ENCODE results near the gene ARID1B. TPM values are rescaled to one million over a fixed set of nuclear protein-coding genes. Genes with fewer than 3 reads are reported as not detected.

The ARID1B gene
- total RNA-seq, 1 experiment from 2014 or later, result 35.6 TPM

DNA sequence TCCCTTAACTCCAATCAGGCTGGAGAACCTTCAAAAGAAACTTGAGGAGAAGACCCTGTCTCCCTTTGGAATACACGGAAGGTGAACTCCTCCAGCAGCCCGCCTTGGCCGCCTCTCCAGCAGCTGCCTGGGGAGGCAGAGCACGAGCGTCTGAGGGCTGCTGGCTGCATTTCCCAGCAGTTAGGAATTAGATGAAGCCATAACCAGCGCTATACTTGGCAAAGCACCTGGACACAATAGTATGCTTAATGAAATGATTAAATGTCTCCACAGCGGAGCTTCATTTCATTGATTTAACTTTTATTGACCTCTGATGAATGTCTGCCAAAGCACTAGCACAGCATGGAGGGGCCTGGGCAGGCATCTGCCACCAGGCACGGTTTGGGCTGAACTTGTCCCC lies 472.6 kb downstream of the ARID1B start (continued):
- TF ChIP-seq YY1 (IDR thresholded peaks at IDR 0.05; ENCODE audit: extremely low read depth, insufficient replicate concordance, low read depth, low read length), result no peak

DNA sequence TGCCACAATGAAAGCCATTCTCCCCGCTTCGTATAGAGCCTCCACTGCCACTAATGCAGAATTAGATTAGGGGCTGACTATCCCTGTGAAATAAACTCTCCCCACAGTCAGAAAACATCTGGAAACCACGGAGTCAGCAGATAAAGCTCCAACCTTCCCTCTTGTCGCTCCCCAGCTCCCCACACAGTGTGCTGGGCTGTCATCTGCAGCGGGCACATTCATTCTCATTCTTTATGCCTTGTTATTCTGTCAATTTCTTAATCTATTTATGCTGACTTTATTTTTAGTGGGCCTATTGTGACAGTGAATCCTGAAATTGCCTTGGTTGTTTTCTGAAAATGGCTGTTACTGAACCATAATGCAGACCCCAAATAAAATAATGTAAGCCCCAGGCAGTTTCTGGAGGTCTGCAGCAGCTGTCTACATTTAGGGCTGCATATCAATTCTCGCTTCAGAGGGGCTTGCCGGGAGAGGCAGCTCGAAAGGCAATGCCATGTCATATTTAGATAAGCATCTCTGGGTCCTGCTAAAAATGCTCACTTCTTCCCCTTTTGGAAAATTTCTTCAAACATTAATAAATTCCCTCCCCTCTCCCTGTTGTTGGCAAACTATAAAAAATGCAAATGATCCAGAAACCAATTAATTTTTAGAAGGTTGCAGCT lies 474.5 kb downstream of the ARID1B start:
- intact Hi-C loops (cut with micrococcal nuclease), result no loop called here

More for the DNA sequence above, 474.5 kb downstream of the ARID1B start:
- CTCF ChIA-PET, result no interaction called here
- no peaks in the 10 kb centered on the region for H3K79me2 ChIP-seq (ENCODE audit: insufficient read depth, low read length)
- BruUV-seq (replicated peaks), result no TSS peak
- no peaks in the 10 kb centered on the region for H3K36me3 ChIP-seq (ENCODE audit: control insufficient read depth in 1 of 2, insufficient read depth in 2 of 2, low read length in 2 of 2)
- H4K20me1 ChIP-seq (ENCODE audit: insufficient read depth), result no peaks in the 10 kb centered on the region
- no peak overlapping the region for H3K4me2 ChIP-seq (ENCODE audit: low read length)
- H3K9ac ChIP-seq (ENCODE audit: low read length), result no peak overlapping the region
- no peaks in the 10 kb centered on the region for H3K4me1 ChIP-seq (ENCODE audit: control insufficient read depth in 1 of 2, insufficient read depth in 2 of 2, low read length in 2 of 2)
- RAD21 ChIA-PET (ENCODE audit: low non-redundant PET in 1 of 2, low total read pairs in 2 of 2, uncharacterized antibody in 2 of 2, unreplicated experiment in 2 of 2), result interaction anchor here in 1 of 2 experiments (0.6 kb wide), 1 partner anchor 439 kb away, joined by 4 read pairs; no protein-coding TSS in a partner anchor
- ATAC-seq, result no peak
- no peak overlapping the region for H3K4me3 ChIP-seq (replicated peaks in 1 of 2; ENCODE audit: low read depth in 1 of 2, low read length in 2 of 2)
- H3K27ac ChIP-seq (ENCODE audit: low read depth, low read length), result no peak overlapping the region
- DNase-seq (ENCODE audit: low read depth, low spot score), result no peak
- POLR2A ChIA-PET, result no interaction called here
- no peak overlapping the region for H2AFZ ChIP-seq (ENCODE audit: low read depth, low read length, poor library complexity, severe bottlenecking)
- peaks cover 15% of the 10 kb centered on the region; the same call in 1 of the 2 replicates for H3K27me3 ChIP-seq (ENCODE audit: insufficient read depth, low read length)
- H3K9me3 ChIP-seq (ENCODE audit: control insufficient read depth in 1 of 2, insufficient read depth in 1 of 2, low read depth in 1 of 2, low read length in 2 of 2), result no peaks in the 10 kb centered on the region
- TF ChIP-seq CBX3 (IDR thresholded peaks at IDR 0.05; ENCODE audit: low read depth), result no peak
- TF ChIP-seq, protein P1, sequence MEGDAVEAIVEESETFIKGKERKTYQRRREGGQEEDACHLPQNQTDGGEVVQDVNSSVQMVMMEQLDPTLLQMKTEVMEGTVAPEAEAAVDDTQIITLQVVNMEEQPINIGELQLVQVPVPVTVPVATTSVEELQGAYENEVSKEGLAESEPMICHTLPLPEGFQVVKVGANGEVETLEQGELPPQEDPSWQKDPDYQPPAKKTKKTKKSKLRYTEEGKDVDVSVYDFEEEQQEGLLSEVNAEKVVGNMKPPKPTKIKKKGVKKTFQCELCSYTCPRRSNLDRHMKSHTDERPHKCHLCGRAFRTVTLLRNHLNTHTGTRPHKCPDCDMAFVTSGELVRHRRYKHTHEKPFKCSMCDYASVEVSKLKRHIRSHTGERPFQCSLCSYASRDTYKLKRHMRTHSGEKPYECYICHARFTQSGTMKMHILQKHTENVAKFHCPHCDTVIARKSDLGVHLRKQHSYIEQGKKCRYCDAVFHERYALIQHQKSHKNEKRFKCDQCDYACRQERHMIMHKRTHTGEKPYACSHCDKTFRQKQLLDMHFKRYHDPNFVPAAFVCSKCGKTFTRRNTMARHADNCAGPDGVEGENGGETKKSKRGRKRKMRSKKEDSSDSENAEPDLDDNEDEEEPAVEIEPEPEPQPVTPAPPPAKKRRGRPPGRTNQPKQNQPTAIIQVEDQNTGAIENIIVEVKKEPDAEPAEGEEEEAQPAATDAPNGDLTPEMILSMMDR (IDR thresholded peaks at IDR 0.05 in 2 of 3, conservative IDR thresholded peaks at IDR 0.05 in 1 of 3; ENCODE audit: borderline replicate concordance in 1 of 3, insufficient read depth in 1 of 3, low read depth in 2 of 3, low read length in 2 of 3), result no peak
- TF ChIP-seq, protein P2, sequence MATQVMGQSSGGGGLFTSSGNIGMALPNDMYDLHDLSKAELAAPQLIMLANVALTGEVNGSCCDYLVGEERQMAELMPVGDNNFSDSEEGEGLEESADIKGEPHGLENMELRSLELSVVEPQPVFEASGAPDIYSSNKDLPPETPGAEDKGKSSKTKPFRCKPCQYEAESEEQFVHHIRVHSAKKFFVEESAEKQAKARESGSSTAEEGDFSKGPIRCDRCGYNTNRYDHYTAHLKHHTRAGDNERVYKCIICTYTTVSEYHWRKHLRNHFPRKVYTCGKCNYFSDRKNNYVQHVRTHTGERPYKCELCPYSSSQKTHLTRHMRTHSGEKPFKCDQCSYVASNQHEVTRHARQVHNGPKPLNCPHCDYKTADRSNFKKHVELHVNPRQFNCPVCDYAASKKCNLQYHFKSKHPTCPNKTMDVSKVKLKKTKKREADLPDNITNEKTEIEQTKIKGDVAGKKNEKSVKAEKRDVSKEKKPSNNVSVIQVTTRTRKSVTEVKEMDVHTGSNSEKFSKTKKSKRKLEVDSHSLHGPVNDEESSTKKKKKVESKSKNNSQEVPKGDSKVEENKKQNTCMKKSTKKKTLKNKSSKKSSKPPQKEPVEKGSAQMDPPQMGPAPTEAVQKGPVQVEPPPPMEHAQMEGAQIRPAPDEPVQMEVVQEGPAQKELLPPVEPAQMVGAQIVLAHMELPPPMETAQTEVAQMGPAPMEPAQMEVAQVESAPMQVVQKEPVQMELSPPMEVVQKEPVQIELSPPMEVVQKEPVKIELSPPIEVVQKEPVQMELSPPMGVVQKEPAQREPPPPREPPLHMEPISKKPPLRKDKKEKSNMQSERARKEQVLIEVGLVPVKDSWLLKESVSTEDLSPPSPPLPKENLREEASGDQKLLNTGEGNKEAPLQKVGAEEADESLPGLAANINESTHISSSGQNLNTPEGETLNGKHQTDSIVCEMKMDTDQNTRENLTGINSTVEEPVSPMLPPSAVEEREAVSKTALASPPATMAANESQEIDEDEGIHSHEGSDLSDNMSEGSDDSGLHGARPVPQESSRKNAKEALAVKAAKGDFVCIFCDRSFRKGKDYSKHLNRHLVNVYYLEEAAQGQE (IDR thresholded peaks at IDR 0.05; ENCODE audit: low read depth), result no peak
- TF ChIP-seq EGR1 (IDR thresholded peaks at IDR 0.05; ENCODE audit: low read depth), result no peak
- TF ChIP-seq TCF7L2 (IDR thresholded peaks at IDR 0.05; ENCODE audit: borderline replicate concordance, extremely low read depth, insufficient read depth, insufficient read length), result no peak
- TF ChIP-seq YY1 (IDR thresholded peaks at IDR 0.05; ENCODE audit: extremely low read depth, insufficient replicate concordance, low read depth, low read length), result no peak
- TF ChIP-seq, protein P3, sequence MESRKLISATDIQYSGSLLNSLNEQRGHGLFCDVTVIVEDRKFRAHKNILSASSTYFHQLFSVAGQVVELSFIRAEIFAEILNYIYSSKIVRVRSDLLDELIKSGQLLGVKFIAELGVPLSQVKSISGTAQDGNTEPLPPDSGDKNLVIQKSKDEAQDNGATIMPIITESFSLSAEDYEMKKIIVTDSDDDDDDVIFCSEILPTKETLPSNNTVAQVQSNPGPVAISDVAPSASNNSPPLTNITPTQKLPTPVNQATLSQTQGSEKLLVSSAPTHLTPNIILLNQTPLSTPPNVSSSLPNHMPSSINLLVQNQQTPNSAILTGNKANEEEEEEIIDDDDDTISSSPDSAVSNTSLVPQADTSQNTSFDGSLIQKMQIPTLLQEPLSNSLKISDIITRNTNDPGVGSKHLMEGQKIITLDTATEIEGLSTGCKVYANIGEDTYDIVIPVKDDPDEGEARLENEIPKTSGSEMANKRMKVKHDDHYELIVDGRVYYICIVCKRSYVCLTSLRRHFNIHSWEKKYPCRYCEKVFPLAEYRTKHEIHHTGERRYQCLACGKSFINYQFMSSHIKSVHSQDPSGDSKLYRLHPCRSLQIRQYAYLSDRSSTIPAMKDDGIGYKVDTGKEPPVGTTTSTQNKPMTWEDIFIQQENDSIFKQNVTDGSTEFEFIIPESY (IDR thresholded peaks at IDR 0.05; ENCODE audit: extremely low read depth, insufficient replicate concordance, low read length), result no peak
- no peak for TF ChIP-seq JUND (IDR thresholded peaks at IDR 0.05)
- TF ChIP-seq SP1 (IDR thresholded peaks at IDR 0.05; ENCODE audit: low read depth), result no peak
- TF ChIP-seq, protein P4, sequence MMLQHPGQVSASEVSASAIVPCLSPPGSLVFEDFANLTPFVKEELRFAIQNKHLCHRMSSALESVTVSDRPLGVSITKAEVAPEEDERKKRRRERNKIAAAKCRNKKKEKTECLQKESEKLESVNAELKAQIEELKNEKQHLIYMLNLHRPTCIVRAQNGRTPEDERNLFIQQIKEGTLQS (IDR thresholded peaks at IDR 0.05), result no peak
- no peak for TF ChIP-seq POLR2AphosphoS5 (IDR thresholded peaks at IDR 0.05; ENCODE audit: low read depth, low read length)
- no peak for TF ChIP-seq RAD21 (IDR thresholded peaks at IDR 0.05; ENCODE audit: low read depth)
- no peak for TF ChIP-seq EZH2 (IDR thresholded peaks at IDR 0.05)
- H3K9me2 ChIP-seq (ENCODE audit: insufficient read depth), result no peaks in the 10 kb centered on the region
